GM18517 (cell line): ENCODE results near the gene C5orf46.
"Not testable (repeated sequence)": the region's sequence is repeated elsewhere in the genome, so short reads cannot be mapped to it uniquely, and the experiment has no call there.

Experiments used
- ATAC-seq: cut with Tn5 transposase; IDR thresholded peaks from one replicate; pipeline ENCODE4 v1.9.1; 2021; ENCODE audit warnings: mild to moderate bottlenecking, moderate library complexity; ENCODE audit not compliant: unreplicated experiment

C5orf46 gene

GRCh38 chr5:147895864-147896263 lies 10.5 kb downstream of the C5orf46 start:
- ATAC-seq = no peak

- no peak for ATAC-seq
Measured at GRCh38 chr5:147893820-147894219, 12.5 kb downstream of the C5orf46 start.

DNA sequence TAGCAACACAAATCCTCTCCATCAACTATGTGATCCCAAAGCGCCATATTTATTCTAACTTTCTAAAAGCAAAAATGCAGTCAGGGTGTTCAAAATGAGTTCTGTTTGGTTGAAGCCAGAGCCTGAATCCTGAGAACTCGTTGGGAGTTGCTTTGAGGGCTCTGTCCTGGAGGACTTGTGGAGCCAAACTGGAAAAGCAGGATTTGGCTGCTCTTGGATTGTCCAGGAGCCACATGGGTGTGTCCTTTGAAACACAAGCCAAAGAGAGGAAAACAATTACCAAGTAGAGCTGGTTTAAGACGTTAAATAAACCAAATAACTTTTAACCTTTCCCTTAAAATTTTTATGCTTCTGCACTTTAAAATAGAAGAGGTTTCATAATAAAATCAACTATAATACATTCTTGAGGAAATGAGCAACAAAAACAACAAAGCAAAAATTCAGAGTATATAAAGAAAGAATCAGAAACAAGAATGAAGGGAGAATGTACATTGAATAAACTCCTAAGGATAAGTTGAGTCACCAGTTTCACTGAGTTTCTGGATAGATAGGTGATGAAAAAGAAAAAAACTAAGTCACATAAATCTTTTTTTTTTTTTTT lies 13.5 kb downstream of the C5orf46 start:
- no peak for ATAC-seq

DNA sequence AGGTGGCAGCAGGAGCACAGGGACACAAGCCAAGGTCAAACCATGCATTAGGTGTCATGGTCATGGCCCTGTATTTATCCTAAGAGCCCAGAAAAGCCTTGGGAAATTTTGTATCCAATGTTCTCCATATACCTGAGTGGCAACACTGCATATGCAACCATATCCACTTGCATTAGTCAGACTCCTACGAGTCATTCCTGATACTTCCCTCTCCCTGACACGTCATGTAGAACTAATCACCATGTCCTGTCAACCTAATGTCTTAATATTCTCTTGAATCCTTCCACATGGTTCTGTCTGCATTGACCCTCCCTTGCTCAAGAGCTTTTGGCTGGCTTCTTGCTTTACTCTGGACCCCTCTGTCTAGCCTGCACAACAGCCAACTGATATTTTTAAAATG lies 18.4 kb downstream of the C5orf46 start:
- ATAC-seq = no peak

- ATAC-seq = no peak
Measured at GRCh38 chr5:147887026-147887627, 19.2 kb downstream of the C5orf46 start.

DNA sequence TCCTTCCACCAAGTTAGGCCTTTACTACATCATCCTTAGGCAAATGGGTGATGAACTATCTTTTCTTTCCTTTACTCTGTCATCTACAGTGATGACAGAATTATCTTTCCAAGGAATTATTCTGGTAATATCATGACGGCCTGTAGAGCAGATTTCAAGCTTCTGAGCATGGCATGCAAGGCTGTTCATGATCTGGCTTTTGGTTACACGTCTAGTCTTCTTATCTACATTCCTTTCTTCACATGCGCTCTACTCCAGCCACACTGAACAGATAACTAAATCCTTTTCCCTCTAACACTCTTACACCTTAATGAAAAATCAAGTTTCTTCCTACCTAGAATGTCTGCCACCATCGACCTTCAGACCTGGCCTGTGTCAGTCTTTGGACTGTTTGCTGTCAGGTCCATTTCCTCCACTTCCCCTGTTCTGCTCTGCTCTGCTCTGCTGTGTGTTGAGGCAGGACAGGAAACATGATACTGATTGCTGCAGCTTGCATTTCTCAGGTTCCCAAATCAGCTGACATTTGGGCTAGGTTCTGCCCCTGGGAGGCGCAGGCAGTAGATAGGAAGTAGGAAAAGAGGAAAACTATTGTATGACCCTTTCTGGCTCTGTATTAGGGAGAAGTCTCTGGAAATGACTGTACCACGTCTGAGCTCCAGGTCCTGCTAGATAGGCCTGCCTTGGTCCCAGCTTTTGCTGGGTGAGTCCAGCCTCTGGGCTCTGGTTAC lies 23.6 kb downstream of the C5orf46 start:
- ATAC-seq = no peak

DNA sequence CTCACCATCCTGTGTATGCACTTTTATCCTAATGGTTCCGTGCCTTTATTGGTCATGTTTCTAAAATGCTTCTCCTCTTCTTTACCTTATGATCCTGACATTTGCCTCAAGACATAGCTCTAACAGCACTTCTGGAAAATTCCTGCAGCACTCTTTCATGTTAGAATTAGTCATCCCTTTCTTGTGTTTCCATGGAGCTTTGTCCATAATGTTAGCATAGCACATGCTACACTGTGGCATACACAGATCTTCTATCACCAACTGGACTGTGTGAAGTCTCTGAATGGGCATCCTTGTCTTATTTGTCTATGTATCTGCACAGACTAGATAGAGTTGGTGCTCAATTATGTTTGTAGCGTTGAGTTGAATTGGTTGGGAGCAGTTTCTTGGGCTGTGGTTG lies 25.9 kb downstream of the C5orf46 start:
- ATAC-seq = no peak

DNA sequence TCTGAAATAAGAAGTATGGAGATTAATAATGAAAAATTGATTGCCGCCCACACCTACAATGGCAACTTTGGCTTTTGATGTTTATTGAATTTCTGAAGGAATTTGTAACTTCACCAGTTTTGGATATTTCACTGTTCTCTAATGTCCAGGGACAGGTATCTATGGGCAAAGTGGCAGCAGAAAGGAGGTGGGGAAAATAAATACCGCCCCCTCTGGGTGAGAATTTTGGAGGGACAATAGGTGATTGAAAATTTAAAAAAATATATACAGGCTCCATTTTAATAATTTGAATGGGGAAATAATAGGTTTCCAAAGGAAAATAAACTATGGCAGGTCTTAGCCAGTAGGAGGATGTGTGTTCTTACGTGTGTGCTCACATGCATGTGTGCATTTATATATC lies 26.6 kb downstream of the C5orf46 start:
- no peak for ATAC-seq

- no peak for ATAC-seq
Measured at GRCh38 chr5:147878066-147878759, 28.1 kb downstream of the C5orf46 start, which contains the start of gene SCGB3A2. Gene SCGB3A2 (plus strand): TSS chr5:147878711. CDS start chr5:147878804, 93 bp downstream.

DNA sequence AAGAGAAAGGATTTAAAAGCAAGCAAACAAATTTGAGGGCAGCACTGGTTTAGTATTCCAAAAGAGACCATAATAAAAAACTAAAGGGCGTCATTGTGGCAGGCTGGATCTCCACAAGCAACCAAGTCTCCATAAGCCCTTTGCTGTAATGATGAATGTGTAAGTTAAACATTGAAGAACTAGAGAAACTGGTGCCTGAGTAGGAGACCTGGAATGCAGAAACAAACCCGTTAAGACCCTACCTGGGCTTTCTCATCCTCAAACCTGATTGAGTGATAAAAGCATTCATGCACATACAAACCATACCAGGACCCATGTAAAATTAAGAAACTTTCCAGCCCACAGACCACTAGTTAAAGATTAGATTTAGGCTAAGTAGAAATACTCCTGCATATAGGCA lies 29.7 kb downstream of the C5orf46 start:
- no peak for ATAC-seq

- no peak for ATAC-seq
Measured at GRCh38 chr5:147876141-147876540, 30.2 kb downstream of the C5orf46 start.

- no peak for ATAC-seq
Measured at GRCh38 chr5:147874910-147875367, 31.4 kb downstream of the C5orf46 start.

GRCh38 chr5:147874118-147874875 lies 32.0 kb downstream of the C5orf46 start:
- ATAC-seq = not testable (repeated sequence)

DNA sequence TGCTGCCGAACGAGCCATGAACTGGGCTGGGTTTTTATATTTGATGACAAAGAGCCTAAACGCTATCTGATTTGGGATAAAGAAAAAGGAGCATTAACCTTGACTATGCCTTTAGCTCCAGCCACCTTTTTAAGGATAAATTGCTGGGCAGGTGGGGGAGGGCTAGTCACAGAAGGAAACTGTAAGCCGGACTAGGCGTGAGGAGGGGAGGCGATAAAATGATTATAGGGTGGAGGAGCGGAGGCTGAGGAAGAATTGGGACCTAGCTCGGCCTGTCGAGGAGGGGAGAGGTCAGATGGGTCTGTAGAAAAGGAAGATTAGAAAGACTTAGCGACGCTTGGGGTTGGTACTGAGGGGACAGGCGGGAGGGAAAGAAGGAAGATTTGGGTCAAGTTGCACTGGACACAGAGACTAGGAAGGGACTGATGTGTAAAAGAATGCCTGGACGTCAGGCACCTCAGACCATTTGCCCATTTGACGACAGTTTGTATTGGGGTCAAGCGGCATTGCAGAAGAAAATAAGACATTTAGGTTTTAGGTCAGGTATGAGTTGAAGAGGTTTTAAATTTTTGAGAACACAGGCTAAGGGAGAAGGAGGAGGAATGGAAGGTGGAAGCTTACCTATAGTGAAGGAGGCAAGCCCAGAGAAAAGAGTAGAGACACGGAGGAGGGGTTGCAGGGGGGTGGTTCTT lies 33.4 kb downstream of the C5orf46 start:
- not testable (repeated sequence) for ATAC-seq

GRCh38 chr5:147871980-147872549 lies 34.3 kb downstream of the C5orf46 start:
- not testable (repeated sequence) for ATAC-seq

- not testable (repeated sequence) for ATAC-seq
Measured at GRCh38 chr5:147869892-147870291, 36.4 kb downstream of the C5orf46 start.

DNA sequence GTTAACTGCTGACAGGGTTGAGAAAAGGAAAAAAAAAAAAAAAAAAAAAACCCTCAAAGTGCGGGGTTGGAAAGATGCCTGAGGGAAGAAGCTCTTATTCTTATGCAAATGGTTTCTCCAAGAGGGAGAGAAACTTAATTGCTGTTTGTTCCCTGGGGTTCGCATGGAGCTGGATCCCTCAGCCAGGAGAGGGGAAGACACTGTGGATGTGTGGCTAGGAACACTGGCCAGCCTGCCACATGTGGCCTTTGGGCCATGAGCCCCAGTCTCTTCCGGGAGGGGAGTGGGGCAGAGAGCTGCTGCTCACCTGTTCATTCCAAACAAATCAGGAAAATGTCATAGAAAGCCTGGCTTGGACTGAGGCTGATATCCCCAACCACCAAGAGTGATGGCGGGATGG lies 37.2 kb downstream of the C5orf46 start:
- no peak for ATAC-seq

- ATAC-seq = no peak
Measured at GRCh38 chr5:147863454-147864158, 42.7 kb downstream of the C5orf46 start.

GRCh38 chr5:147860641-147861025 lies 45.7 kb downstream of the C5orf46 start:
- no peak for ATAC-seq
